GM19193 (cell line): ENCODE results near the gene DIPK1A.
A peak's percentile ranks its signal among the peaks of the same experiment; 100 is the strongest.

ENCODE experiments used
- POLR2A ChIP-seq: IDR thresholded peaks from 4 replicates; pipeline ENCODE4 v1.6.1; 2011; ENCODE audit not compliant: insufficient read depth, insufficient read length; ENCODE audit errors: extremely low read depth

The DIPK1A gene

DNA sequence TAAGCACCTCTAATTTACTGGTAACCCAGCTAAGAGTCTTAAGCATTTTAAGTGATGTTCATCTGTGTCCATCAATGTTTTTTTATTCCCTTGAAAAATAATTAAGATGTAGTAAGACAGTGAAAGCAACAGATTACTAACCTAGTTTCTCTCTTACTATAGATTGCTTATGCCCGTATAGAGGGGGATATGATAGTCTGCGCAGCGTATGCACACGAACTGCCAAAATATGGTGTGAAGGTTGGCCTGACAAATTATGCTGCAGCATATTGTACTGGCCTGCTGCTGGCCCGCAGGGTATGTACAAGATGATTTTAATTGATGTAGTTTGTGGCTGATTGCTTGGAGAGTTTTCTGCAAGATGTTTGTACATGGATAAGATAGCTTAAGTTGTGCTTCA lies 126.6 kb downstream of the DIPK1A start:
- TF ChIP-seq POLR2A = no peak

DNA sequence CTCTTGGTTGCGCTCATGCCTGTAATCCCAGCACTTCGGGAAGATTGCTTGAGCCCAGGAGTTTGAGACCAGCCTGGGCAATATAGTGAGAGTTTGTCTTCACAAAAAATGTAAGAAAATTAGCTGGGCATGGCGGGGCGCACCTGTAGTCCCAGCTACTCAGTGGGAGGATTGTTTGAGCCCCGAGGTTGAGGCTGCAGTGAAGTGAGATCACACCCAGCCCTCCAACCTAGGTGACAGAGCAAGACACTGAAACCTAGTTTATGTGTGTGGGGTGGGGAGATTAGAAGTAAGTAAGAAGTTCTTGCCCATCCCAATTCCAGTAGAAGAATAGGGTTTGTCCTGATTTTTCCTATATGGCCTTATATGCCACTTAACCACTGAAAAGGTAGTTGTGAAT lies 127.4 kb downstream of the DIPK1A start:
- TF ChIP-seq POLR2A = no peak

DNA sequence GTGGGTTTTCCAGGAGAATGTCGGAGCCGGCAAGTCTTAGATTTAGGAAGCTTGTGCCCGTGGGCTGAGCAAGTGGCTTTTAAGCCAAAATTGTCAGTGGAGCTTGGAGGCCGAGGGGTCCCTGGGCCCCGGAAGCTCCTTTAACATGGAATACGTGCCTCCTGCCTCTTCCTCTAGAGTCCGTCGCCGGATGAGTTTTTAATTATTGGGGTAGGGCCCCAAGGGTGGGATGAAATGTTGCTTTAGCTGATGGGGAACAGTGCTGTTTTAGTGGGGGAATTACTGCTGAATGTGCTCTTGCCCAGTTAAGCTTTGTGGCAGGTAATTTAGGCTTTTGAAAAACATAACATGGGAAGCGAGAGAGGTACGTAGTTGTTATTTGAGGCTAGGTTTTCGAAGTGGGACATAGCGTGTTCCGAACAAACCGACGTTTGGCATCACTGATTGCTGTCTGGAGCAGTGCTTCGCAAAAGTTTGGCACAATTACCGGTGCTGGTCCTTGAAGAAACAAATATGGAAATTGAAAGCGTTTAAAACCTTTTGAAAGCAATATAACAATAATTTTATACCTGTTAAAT lies 128.6 kb downstream of the DIPK1A start:
- TF ChIP-seq POLR2A = no peak

DNA sequence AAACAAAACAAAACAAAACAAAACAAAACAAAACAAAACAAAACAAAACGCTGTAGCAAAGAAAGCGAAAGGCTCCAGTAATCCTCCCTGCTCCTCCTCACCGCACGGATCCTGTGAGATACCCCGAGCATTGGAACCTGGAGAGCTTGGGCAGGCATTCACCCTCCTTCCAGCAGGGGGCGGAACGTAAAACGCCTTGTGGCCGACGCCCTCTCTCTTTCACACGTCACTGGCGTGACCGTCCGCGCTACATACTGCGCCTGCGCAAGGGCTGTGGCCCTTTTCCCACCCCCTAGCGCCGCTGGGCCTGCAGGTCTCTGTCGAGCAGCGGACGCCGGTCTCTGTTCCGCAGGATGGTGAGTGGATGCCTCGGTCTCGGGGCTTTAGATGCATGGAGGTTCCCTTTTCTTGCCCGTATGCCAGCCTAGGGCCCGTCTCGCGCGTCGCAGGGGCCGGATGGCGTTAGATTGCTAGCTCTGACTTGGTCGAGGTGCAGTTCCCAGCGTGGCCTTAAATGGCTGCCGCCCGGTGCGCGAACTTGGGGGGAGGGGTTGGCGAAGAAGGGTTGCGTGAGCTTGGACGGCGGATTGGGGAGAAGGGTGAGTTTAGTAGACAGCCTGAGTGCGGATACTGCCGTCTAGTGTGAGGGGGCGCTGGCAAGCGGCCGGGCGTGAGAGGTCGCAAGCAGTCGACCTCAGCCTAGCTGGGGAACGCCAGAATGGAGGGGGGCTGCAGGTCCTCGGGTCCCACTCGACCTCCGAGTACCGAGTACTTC lies 129.3 kb downstream of the DIPK1A start, which contains the start of gene RPL5:
Gene RPL5, plus strand, starts transcription at position 279 of the 775 bp plus-strand sequence. Its CDS starts 75 bp downstream, at position 354.
- TF ChIP-seq POLR2A = peak; percentile 100

DNA sequence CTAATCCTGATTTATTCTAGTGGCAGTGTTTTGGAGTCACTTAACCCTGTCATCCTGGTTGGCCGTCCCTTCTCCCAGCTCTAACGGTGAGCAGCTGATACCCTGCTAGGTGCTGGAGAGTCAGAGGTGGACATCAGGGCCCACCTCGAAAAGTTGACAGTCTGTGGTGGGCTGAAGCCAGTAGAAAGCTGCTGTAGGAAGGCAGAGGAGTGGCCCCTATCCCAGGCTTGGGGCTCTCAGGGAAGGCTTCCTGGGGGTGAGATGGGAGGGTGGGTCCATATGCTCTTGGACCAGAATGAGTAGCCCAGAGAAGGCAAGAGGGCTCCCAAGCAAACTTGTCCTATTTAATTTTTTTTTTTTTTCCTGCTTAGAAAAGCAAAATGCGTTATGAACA lies 129.9 kb downstream of the DIPK1A start:
- TF ChIP-seq POLR2A = no peak

DNA sequence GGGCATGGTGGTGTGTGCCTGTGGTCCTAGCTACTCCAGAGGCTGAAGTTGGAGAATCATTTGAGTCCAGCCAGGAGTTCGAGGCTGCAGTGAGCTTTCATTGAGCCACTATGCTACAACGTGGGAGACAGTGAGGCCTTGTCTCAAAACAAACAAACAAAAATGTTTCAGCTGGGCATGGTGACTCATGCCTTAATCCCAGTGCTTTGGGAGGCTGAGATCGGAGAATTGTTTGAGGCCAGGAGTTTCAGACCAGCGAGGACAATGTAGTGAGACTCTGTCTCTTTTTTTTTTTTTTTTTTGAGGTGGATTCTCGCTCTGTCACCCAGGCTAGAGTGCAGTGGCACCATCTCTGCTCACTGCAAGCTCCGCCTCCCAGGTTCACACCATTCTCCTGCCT lies 134.5 kb downstream of the DIPK1A start:
- no peak for TF ChIP-seq POLR2A

DNA sequence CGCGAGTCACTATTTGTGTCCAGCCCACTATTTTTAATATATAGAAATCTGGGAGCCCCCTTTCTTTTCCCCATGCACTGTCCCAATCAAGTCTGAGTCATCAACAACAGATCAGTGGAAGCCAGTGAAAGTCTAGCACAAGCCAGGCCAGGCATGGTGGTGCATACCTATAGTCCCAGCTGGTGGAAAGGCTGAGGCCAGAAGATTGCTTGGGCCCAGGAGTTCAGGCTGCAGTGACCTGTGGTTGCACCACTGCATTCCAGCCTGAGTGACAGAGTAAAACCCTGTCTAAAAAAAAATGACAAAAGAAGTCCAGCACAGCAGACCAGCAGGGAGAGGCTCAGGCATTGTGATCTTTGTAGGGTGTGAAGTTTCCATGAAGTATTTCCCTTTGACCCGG lies 138.4 kb downstream of the DIPK1A start:
- no peak for TF ChIP-seq POLR2A

DNA sequence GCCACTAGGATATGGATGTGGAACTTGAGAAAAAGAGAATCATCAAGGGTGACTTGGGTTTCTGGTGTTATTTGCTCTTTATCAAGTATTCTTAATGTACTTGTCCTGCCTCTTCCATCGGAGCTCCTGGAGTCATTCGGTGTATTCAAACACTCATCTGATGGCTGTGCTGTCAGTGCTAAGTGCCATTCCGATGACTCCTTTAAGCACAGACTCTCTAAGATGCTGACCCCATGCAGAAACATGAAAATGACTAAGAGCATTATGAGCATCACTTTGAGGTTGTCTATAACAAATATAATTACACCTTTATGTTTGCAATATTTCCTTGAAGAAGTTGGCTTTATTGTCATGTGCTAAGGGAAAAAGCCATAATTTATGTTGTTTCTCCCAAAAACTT lies 140.7 kb downstream of the DIPK1A start:
- TF ChIP-seq POLR2A = no peak

DNA sequence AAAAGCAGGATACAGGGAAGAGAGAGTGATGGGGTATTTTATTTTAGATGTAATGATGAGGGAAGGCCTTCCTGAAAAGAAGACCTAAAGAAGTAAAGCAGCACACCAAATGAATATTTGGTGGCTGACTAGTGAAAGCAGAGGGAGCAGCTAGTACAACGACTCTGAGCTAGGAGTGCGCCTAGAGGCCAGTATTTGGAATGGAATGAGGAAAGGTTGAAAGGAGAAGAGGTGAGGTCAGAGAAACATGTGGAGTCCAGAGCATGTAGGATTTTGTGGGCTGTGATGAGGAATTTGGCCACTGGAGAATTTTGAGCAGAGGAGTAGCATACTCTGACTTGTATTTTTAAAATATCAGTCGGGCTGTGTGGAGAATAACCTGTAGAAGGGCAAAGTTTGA lies 141.2 kb downstream of the DIPK1A start:
- no peak for TF ChIP-seq POLR2A

DNA sequence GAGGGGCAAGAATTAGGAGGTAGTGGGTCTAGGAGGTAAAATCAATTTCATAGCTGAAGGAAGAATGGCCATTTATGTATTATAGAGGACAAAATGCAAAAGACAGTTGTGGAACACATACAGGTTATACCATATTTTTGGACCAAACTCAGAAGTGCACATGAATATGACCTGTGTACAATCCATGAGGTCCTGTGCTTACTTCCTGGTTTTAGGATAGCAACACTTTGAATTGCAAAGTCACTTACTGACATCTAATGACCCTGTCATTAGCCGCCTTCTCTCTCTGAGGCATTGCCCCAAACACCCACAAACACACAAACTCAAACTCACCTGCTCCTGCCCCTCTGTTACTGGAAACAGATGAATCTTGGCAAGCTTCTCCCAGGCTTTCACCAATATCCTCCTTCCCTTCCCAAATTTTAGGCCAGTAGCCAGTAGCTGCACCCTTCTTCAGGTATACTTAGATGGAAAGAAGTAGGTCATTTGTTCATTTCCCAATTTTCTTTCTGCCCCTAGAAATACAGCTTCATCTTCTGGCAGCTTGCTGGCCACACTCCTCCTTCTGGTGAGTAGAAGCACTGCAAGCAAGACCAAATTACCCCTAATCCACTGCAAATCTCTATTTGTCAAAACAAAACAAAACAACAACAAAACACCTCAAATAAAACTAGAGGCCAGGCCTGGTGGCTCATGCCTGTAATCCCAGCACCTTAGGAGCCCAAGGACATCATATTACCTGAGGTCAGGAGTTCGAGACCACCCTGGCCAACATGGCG lies 143.1 kb downstream of the DIPK1A start:
- no peak for TF ChIP-seq POLR2A

DNA sequence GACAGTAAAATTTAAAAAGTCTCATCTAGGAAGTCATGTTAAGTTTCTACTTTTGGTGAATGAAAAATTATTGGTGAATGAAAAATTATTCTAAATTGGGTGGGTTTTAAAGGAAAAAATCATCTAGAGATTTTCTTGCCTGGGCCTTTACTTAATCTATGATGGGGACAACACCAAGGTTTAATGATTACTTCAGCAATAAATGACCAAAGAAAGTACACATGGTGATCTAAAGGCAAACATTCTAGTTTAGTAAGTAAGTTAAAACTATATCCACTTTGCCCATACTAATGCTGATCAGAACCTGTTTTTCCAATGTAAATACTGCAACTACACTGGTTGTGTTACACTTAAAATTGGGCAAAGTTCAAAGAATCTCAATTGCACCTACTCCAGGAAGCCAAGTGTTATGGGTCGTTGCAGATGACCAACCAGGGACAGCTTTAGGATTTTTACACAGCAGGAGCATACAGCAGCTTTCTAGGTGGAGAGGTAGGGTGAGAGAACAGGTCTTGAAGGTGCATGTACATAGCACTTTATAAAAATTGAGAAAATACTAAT lies 144.0 kb downstream of the DIPK1A start:
- TF ChIP-seq POLR2A = no peak

DNA sequence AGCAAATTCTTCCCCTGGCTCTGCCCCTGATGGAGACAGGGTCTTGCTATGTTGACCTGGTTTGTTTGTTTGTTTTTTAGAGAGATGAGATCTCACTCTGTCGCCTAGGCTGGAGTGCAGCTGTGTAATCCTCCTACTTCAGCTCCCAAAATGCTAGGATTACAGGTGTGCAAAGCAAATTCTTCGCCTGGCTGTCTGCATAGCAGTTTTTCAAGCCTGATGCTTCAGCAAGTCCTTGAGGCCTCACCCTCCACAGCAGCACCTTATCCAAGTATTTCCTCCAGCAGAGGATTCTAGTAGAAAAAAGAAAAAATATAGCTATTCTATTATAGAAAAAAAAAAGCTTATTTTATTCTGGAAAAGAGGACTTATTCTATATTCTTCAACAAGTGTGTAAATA lies 144.5 kb downstream of the DIPK1A start:
- no peak for TF ChIP-seq POLR2A

DNA sequence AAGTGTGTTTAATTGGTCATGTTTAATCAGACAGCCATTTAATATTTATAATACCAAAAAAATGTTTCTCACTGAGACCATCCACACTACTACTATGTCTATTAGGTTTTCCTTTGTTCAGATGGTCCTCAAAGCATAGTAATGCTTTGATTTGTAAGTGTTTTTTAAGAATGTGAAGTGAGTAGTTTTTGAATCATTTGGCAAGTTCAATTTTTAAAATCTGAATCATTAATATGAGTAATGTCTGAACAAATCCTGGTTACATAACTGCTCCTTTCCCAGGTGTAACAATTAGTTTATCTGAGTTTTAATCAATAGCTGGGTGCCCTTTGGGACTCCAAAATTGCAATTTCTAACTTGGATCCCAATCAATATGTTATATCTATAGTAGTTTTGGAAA lies 152.9 kb downstream of the DIPK1A start:
- no peak for TF ChIP-seq POLR2A

DNA sequence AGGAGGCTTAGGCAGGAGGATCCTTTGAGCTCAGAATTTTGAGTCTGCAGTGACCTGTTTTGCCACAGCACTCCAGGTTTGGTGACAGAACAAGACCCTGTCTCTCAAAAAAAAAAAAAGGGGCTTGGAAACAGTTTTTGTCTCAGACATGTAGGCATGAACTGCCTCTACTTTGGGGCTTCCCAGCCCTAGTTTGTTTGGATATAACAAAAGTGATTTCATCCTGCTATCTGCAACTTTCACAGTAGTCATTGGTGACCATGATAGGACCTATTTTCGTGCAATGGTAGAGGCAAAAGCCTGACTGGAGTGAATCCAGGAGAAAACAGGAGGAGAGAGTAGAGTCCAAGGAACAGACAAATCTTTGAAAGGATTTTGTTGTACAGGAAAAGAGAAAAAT lies 156.0 kb downstream of the DIPK1A start:
- no peak for TF ChIP-seq POLR2A

DNA sequence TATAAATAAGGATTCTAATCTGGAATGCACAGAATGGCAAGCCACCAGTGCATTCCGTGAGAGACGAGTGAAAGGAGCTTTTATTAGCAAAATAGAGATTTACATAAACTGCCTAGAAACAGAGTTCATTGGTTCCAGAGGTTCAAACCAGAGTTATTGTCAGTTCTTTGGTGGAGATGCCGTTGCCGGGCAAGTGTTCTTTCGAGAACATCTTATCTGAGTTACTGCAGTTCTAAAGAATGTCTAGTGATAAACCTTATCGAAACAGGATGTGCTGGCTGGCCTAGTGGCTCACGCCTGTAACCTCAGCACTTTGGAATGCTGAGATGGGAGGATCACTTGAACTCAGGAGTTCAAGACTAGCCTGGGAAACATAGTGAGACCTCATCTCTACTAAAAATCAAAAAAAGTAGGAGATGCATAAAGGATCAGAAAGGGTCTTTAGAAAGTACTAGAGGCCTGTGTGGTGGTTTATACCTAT lies 156.5 kb downstream of the DIPK1A start:
- no peak for TF ChIP-seq POLR2A
